HPDE6-E6E7 (cell line): ENCODE data around the gene PTTG1.

Source experiments
- DNase-seq: peaks from one replicate; pipeline ENCODE4 v3.0.0; 2011; ENCODE audit warnings: missing footprints; ENCODE audit errors: extremely low spot score

Gene PTTG1

DNA sequence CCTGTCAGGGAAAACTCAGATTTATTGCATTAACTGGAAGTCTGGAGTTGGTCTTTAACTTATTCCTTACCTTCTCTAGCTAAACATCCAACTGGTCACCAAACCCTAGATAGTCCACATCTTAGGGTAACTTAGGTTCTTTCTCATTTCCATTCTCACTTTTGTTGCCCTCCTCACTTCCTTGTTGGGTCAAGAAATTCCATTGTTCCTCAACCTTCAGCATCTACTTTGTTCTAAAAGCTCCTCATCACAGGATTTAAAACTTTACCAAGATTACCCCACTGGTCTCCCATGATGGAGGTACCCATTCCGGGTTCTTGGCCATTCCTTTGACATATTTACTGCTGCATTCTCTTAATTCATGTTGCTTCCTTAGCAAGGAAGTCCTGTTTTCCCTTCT, 32.1 kb downstream of the PTTG1 start:
- no peak for DNase-seq

DNA sequence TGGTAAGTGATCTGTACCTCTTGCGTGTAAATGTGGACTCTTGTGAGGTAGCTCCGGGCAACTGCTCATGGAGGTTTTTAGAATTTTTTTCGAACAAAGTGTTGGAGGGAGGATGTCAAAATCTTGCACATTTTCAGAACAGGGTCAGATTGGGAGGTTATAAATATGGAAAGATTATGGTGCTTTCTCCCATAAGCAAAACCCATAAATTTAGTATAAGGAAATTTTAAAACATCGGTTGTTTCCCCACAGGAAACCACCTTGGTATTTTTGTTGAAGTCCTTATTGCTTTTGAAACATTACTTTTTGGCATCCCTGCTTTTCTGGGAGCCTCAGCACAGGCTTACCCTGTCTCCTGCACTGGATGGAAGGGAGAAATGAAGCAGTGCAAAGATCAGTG, 33.9 kb downstream of the PTTG1 start:
- DNase-seq, result no peak

DNA sequence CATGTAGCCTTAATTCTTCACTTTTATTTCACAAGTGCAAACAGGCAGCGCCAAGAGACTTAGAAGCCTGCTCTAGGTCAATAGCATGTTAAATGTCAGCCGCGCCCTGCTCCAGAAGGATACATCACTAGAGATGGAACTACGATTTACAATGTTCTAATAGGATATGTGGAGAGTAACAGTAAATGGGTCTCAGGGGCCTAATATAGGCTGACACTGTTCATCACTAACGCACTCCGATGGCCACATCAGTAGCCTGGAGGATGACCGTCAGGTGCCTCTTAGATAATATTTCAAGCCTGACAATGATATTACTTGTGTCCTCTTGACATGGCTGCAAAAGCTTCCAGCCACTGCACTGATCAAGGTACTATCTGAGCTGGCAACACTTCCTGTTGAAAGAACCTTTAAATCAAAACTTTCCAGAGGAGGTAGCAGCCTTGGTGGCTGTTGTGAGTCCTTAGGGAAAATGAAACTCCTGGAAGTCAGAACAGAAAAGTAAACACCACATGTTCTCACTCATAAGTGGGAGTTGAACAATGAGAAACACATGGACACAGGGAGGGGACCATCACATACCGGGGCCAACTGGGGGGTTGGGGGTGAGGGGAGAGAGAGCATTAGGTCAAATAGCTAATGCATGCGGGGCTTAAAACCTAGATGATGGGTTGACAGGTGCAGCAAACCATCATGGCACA, 35.0 kb downstream of the PTTG1 start:
- no peak for DNase-seq

DNA sequence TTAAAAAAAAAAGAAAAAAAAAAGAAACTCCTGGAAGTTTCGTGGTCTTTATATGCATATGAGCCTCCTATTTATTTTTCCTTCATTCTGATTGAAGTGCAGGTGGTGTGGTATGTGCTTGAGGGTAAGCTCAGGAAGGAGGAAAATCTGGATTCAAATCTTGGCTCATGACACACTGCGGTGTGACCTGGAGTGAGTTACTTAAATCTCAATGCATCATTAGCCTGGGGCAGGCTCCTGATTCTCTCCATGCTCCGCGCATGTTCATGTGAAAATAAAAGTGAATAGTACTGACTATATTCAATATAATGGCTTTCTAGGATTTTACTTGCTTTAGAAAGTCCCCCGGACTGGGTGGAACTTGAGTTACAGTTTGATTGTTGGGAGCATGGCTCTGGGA, 35.6 kb downstream of the PTTG1 start:
- DNase-seq, result no peak

DNA sequence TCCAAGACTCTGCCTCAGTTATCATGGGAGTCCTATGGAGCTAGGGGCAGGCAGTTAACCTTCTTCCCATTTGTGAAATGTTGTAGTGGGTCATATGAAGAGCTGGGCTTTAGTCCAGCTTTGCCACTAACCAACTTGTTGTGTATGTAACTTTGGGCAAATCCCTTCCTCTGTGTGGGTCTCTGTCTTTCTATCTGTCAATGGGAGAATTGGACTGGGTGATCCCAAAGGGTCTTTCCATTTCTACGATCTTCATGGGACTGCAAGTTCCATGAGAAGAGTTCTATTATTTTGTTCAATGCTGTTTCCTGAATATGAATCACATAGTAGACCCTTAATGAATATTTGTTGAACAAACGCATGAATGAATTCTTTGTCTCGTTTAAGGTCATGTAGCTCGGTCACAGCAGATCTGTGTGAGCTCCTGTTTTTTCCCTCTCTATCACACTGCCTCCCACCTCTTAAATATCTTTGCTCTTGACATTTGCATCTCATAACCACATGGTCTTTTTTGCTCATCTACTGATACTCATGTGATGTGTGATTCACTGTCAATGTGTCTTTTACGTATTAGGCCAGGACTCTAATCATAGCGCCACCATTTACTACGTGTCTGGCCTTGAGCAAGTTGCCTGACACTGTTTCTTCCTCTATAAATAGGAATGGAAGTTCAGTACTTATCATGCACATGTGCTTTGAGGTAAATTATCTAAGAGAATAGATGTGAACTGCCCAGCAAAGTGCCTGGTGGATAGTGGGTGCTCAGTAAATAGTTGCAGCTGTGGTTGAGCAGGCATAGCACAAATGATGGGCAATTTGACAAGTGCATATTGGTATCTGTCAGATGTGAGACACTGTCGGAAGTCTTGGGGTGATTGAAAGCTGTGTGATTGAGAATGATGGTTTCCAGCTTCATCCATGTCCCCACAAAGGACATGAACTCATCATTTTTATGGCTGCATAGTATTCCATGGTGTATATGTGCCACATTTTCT, 37.4 kb downstream of the PTTG1 start:
- DNase-seq, result no peak

DNA sequence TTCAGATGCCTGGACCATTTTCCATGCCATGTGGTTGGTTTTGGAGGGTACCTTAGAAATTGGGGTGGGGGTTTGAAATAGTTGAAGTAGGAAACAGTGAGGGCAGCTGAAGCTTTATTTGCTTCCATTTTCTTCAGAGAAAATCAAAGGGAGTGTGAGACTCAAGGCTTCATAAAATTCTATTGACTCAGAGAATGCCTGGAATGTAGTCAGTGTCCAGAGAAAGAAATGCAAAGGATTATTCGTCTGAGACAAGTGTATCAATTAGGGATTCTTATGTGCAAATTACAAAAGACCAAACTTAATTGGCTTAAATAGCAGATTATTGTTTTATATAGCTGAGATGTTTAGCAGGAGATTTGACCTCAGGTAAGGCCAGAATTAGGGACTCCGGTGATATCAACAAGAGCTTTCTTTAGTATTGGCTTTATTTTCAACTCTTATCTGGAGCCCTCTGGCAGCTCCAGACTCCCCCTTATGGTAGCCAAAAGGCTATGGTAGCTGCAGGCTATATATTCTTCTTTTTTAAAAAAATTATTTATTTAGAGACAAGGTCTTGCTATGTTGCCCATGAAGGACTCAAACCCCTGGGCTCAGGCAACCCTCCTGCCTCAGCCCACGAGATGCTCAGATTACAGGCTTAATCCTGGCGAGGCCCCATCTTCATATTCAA, 38.9 kb downstream of the PTTG1 start:
- DNase-seq, result no peak

DNA sequence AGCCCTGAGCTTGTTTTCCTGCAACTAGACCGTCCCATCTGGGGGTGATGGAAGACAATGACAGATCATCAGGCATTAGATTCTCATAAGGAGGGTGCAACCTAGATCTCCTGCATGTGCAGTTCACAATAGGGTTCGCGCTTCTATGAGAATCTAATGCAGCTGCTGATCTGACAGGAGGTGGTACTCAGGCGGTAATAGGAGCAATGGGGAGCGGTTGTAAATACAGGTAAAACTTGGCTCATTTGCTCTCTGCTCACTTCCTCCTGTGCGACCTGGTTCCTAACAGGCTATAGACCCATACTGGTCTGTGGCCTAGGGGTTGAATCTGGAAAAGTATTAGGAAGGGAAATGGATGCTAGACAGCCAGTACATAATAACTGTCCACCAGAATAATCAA, 39.7 kb downstream of the PTTG1 start:
- DNase-seq, result no peak

DNA sequence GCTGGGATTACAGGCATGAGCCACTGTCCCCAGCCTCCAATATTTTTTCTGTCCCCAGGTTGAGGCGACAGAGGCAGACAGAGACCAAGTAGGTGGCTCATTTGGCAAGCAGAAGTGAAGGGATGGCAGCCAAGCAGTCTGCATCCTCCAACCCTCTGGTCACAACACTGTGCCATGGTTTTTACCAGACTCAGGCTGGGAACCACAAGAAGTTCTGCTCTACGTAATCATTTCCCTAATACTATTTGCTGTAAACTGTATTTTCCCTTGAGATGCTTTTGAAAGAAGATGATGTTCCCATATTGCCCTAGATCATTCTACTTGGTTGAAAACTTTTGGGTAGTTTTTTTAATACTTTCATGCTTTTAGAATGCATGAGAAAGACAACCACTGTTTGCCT, 40.5 kb downstream of the PTTG1 start:
- DNase-seq, result no peak

DNA sequence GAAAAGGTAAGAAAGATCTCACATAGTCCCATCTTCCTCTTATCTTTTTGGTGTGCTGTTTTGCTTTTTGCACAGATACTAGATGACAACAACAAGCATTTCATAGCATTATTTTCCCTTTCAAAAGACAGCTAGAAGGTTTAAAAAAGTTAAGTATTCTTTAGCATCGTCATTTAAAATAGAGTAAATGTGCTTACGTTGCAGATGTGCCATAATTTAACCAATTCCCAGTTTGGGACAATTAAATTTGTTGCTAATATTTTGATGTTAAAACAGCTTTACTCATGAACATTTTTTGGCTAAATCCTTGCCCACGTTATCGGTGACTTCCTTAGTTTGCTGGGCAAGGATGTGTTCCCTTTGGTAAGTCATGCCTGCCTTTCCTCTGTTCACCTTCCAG, 41.6 kb downstream of the PTTG1 start:
- DNase-seq, result no peak

DNA sequence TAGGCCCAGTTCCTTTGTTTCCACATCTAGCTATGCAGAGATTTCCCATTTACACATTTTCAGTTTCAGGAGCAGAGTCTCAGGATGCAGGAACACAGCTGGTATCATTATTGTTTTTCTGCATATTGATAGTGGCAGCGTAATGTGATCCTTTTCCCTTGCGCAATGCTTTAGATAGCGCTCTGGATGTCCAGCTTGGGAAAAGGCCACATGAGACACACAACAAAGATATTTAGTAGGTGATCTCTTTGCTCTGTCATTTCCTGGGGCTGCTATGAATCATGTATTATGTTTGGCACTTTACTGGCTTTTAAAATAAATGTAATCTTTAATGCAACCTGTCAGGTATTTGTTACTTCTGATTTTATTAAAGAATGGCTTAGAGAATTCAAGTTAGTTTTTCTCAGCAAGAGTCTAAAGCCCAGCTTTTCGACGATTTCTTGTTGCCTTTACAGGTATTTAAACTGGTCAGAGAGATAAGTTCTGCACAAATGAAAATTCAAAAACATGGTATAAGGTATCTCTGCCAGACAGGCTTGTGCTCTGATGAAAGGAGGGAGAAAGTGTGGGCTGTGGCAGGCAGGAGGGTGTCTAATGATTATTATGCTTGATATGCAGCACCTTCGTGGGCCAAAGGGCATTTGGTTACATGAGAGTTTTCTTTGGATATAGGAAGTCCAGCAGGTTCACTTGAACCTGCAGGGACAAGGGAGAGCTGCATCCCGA, 42.2 kb downstream of the PTTG1 start:
- peak; percentile 68 for DNase-seq

DNA sequence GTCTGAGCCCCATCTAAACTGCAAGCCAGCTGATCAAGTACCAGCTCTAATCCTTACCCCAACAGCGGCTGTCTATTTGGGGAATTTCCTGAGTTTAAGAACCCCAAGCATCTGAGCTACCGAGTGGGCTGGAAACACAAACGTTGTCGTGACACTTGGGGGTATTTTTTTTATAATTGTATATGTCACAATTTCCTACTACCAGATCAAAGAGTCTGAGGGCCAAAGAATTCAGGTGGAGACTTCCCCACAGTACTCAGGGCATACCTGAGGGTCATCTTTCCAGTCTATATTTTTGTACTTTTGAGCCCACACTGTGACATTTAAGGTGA, 42.8 kb downstream of the PTTG1 start:
- DNase-seq, result no peak

DNA sequence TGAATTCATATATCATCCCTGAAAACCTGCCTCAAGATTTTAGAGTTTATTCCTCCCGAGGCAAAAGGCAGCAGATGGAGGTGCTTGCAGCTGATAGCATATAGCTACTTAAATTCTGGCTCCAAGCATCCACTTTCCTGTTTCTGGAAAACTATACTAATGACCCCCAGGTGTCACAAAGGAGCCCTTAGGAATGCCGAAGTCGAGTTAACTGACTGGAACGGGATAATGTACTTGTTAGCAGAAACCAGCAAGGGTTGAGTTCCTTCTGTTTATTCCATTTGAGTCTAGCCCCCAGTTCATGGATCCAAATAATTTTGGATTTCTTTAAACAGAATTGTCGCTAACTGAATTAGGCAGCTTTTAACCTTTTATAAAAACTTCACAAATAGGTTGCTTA, 44.5 kb downstream of the PTTG1 start:
- no peak for DNase-seq

DNA sequence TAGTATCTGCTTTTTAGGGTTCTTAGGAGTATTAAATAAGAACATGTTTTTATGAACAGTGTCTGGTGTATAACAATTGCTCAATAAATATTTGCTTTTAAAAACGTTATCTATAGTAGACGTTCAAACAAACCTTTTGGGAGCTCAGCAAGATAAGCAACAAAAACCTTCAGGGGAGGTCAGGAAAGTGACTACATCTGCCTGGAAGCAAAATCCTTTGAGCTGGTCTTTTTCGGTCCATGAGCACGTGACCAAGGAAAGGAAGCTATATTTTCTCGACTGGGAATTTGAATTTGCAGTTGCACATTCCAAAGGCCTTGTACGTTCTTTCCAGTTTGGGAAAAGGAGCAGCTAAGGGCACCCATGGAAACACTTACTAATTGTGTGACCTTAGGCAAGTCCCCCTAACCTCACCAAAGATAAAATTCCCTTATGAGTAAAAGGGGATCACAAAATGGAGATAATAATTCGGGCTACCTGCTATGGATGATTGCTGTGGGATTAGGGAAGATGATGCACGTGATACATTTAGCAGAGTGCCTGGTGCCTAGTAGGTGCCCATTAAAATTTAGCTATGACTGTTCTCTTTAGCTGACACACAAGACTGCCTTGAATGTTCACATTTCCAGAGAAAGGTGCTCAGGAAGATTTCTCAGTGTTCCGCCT, 45.4 kb downstream of the PTTG1 start:
- no peak for DNase-seq

DNA sequence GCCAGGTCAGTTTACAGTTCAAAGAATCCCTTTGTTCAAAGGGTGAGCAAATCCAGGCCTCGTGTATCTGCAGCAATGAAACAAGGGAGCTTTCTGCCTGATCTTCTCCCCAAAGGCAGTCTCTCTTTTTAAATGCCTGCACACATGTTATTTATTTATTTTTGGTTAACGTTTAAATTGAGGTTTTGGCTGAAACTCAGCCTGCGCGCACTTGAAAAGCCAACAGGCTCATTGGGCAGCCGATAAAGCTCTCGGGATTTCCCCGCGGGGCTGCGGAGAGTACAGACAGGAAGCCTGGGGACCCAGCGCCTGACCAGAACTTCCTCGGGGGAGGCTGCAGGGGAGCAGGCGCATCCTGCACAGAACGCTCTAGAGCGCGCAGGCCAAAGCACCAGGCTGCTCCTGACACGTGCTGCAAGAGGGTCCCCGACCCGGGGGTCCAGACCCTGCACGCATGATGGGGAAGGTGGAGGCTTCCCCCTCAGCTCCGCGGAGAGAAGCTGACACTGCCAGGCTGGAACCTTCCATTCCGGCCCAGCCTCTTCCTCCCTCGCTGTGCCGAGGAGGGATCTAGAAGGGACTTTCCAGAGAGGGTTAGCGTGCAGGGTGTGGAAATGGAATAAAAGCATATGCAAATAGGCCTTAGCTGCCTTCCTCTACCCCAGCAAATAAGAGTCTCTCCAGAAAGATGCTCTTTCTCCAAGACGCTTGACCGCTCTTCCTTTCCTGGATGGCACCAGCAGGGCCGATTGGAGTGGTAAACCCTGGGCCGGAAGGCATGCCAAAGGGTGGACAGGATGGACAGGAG, 46.1 kb downstream of the PTTG1 start:
- DNase-seq, result no peak

DNA sequence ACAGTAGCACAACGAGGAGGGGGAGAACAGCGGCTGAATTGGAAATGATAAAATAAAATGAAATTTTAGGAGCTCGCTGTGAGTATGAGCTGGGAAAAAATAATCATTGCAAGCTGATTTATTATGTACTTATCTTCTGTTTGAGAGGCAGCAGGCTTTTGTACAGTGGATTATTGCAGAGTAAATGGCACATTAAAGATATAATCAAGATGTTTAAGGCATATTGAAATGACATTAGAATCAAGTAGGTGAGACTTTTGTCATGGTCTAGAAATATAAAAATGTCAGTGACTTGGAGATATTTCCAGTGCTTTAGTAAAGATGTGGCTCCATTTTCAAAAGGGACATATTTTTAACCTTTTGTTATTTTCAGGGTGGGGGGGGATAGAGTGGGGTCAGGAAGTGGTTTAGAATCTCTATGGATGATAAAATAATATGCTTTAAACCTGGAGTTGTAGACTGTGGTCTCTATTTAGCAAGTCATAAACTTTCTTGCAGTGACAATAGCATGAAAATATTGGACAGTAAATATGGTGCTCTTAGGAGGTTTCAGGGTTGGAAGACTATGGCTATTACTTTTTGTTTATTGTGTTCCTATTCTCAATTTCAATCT, 46.8 kb downstream of the PTTG1 start:
- no peak for DNase-seq

DNA sequence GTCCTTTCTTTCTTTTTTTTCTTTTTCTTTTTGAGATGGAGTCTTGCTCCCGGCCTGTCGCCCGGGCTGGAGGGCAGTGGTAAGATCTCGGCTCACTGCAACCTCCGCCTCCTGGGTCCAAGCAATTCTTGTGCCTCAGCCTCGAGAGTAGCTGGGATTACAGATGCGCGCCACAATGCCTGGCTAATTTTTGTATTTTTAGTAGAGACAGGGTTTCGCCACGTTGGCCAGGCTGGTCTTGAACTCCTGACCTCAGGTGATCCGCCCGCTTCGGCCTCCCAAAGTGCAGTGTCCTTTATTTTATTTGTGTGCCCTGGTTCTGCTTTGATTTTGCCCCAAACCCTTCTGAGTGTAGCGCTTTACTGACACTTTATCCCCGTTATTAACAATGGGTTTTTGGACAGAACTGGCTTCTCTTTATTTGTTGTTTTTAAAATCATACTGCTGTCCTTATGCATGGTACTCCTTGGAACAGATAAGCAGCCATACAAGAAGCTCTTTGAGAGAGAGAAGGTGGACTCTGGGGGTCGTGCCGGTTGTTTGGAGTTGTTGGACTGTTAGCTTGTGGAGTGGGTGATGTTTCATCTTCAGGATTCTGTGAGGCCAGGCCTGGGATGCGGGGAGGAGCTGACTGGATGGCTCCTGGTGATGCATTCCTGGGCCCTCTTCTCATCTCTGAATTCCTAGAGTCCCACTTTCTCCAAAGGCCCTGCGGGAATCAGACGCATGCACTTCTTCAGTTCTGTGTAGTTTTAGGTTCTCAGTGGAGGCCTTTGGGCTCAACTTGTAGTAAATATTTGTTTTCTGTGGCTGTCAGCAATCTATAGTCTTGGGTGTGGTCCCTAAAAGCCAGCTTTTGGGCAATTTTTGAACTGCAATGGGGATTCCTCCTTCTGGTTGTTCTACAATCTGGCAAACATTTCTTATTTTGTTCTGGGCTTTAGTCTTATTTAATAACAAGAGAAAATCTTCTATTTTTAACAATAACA, 47.8 kb downstream of the PTTG1 start:
- no peak for DNase-seq

DNA sequence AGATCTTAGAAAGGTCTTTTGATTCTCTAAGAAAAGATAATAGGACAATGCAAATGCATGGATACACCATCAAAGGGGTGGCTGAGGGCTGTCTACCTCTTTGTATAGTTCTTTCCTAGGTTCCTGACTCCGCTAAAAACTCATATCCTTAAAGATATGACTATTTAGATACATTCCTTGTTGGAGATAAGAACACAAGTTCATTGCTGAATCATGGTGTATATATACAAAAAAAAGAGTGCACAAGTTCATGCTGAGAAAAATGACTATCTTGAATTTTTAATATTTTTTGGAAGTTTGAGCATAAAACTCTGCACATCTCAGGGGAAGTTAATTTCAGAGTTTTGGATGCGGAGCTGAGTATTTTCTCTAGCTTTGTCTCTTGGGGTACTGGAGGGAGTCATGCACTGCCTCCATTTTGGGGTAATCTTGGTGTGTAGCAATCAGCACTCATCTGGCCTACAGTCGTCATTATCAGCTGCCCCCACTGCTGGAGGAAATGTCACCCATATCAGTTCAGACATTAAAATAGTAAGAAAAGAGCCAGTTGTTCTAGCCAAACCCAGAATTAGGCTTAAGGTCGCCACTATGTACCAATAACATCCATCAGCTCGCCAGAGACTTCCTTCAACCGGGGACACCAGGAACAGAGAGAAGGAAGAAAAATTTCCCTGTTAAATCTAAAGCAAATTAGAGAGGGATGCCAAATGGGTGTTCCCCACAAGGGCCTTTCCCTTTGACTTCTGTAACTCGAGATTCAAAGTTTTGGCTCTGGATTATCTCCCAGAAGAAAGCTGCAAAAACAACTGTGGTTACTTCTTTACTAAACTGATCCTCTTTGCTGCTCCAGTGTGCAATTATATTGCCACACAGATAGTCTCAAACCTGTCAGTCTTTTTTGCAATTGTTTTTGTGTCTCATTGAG, 49.0 kb downstream of the PTTG1 start:
- DNase-seq, result no peak

DNA sequence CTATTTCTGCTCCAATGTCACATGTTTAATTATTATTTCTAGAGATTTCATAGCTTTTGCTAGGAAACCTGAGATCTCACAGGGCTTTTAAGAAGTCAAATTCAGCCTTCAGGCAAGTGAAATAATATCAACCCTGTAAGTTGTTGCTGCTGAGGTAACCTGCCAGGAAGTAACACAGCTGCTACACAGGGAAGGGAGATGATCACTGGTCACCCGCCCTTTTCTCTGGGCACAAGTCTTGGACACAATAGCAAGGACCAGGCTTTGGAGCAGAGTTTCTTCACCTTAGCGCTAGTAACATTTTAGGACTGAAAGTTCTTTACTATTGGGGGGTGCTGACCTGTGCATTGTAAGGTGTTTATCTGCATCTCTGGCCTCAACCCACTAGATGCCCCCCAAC, 50.1 kb downstream of the PTTG1 start:
- no peak for DNase-seq
